RWPE1 (cell line): ENCODE data around the gene HOXB6.
A peak's percentile ranks its signal among the peaks of the same experiment; 100 is the strongest.

Experiments
- CTCF ChIA-PET: fragments of 350-600 bp; sonication (Branson Sonifier 250); formaldehyde crosslinking; extraction: SDS; loops from one replicate; lab custom pipeline; 2021; lab: Yijun Ruan, JAX
- POLR2A ChIA-PET: fragments of 400-600 bp; formaldehyde crosslinking; extraction: SDS; loops from one replicate; lab custom pipeline; 2020; ENCODE audit warnings: antibody characterized with exemption; ENCODE audit not compliant: low non-redundant PET; lab: Yijun Ruan, JAX
- DNase-seq: peaks from one replicate; pipeline ENCODE4 v3.0.0; 2012; ENCODE audit warnings: low spot score
- H3K27ac ChIP-seq: fragments of 450-650 bp; 2 replicates; pipeline ENCODE4 v1.5.1; 2017
- TF ChIP-seq, protein P1 (sequence below): fragments of 450-650 bp; conservative IDR thresholded peaks from 2 replicates; pipeline ENCODE4 v1.5.1; 2017; ENCODE audit warnings: low read depth, mild to moderate bottlenecking

HOXB6 gene

GRCh38 chr17:48640858-48641180 lies 36.0 kb upstream of the HOXB6 start:
- H3K27ac ChIP-seq, result no peak overlapping the region
- ChIA-PET POLR2A (no interaction called here), CTCF (interaction anchor here (0.6 to 1.3 kb wide), 2 partner anchors 218 to 613 kb away, joined by 6 to 11 read pairs; no protein-coding TSS in a partner anchor)
- no peak for DNase-seq
- TF ChIP-seq, protein P1, sequence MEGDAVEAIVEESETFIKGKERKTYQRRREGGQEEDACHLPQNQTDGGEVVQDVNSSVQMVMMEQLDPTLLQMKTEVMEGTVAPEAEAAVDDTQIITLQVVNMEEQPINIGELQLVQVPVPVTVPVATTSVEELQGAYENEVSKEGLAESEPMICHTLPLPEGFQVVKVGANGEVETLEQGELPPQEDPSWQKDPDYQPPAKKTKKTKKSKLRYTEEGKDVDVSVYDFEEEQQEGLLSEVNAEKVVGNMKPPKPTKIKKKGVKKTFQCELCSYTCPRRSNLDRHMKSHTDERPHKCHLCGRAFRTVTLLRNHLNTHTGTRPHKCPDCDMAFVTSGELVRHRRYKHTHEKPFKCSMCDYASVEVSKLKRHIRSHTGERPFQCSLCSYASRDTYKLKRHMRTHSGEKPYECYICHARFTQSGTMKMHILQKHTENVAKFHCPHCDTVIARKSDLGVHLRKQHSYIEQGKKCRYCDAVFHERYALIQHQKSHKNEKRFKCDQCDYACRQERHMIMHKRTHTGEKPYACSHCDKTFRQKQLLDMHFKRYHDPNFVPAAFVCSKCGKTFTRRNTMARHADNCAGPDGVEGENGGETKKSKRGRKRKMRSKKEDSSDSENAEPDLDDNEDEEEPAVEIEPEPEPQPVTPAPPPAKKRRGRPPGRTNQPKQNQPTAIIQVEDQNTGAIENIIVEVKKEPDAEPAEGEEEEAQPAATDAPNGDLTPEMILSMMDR, result no peak

DNA sequence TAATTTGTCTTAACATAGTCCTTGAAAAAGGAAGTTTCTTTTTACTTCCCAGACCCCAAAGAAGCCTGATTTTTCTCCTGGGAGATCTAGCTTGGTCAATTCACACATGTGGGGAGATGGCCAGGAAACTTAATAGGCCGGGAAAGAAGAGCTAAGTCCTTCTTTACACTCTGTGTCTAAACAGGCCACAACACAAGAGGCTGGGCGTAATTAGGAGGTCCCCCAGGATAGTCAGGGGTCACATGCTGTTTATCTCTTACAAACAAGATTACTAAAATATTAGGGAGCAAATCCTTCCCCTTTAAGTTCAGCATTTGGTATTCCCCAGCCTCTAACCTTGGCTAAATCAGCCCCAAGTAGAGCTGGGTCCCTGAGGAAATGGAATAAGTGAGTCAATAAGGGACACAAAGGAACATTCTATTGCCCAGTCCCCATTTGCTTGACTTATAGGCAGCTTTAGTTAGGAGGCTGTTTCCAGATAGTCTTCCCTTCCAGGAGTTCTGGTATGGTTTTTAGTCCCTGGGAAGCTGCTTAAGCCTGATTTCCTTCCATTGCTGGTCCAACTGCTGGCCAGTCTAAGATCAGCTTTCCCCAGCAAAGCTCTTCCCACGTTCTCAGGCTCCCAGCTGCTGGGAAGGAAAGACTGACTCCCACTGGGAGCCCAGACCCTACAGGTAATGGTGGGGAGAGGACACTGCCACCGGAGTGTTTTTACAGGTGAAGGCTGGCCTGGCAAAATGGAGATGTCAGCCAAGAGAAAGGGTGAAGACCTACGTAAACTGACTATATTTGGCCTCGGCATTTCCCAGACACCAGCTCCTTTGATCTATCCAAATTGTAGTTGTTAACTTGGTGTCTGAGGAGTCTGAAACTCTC lies 35.4 kb upstream of the HOXB6 start:
- ChIA-PET CTCF (interaction anchor here (0.6 to 1.3 kb wide), 3 partner anchors 195 to 614 kb away, joined by 3 to 11 read pairs (median 6); no protein-coding TSS in a partner anchor), POLR2A (no interaction called here)
- DNase-seq, result no peak
- no peak overlapping the region for H3K27ac ChIP-seq
- TF ChIP-seq, protein P1, result no peak

DNA sequence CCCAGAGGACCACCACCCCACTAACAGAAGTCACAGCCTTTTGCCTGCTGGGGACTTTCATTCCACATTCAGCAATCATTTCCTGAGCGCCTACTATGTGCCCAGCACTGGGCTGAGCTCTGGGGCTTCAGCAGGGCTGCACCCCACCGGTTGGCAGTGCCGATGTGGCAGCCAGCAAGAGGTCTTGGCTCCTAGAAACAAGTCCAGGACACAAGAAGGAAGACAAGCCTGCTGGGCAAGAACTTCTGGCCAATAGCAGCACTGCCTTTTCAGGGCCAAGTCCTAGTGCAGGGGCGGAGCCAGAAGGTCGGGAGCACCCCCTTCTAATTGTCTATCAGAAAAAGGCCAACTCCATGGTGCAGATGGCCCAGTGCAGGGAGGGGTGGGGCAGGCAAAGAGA lies 34.4 kb upstream of the HOXB6 start:
- no peak for DNase-seq
- ChIA-PET POLR2A (no interaction called here), CTCF (no interaction called here)
- H3K27ac ChIP-seq, result no peak overlapping the region
- TF ChIP-seq, protein P1, result no peak

GRCh38 chr17:48637323-48638260 lies 32.8 kb upstream of the HOXB6 start:
- peak; percentile 68 for DNase-seq
- H3K27ac ChIP-seq, result no peak overlapping the region
- TF ChIP-seq, protein P1, result no peak
- ChIA-PET POLR2A (no interaction called here), CTCF (interaction anchor here (1.2 to 1.6 kb wide), 4 partner anchors 10 to 36 kb away, joined by 3 to 7 read pairs (median 6); partner anchors contain the start of gene HOXB9)

GRCh38 chr17:48636177-48637018 lies 31.6 kb upstream of the HOXB6 start:
- DNase-seq, result no peak
- ChIA-PET POLR2A (no interaction called here), CTCF (interaction anchor here (0.6 to 1.6 kb wide), 13 partner anchors 11 to 503 kb away, joined by 3 to 9 read pairs (median 4); partner anchors contain the start of gene HOXB9)
- TF ChIP-seq, protein P1, result peak; percentile 78
- H3K27ac ChIP-seq, result no peak overlapping the region
